GM12878 (cell line): ENCODE data around the gene AMPH.

Experiments
- E2F4 ChIP-seq: IDR thresholded peaks from 2 replicates; pipeline ENCODE4 v1.6.1; 2012; ENCODE audit warnings: low read depth, low read length, improper control_type of control experiment
- MAX ChIP-seq: IDR thresholded peaks from 2 replicates; pipeline ENCODE4 v1.6.1; 2012; ENCODE audit warnings: low read depth, low read length, improper control_type of control experiment
- MYC ChIP-seq: IDR thresholded peaks from 2 replicates; pipeline ENCODE4 v1.6.1; 2011; ENCODE audit warnings: mild to moderate bottlenecking, low read length, moderate library complexity, inconsistent platforms; ENCODE audit not compliant: insufficient read depth, insufficient replicate concordance, insufficient read length, severe bottlenecking
- POLR2A ChIP-seq: IDR thresholded peaks from 2 replicates; pipeline ENCODE4 v1.6.1; 2011; ENCODE audit warnings: low read depth, mild to moderate bottlenecking, low read length
- USF2 ChIP-seq: IDR thresholded peaks from 2 replicates; pipeline ENCODE4 v1.6.1; 2011; ENCODE audit warnings: low read depth, low read length, improper control_type of control experiment, borderline replicate concordance

GRCh38 chr7:38504684-38505083 is 126.5 kb downstream of the AMPH start:
- no peak for TF ChIP-seq MYC
- no peak for TF ChIP-seq POLR2A
- no peak for TF ChIP-seq MAX
- TF ChIP-seq E2F4: no peak
- TF ChIP-seq USF2: no peak
